OCI-LY1 (cell line): Measurements from ENCODE around the gene RAD52.

Source experiments
- CTCF ChIP-seq: fragments of 200-600 bp; sonication (generic), shearing (Covaris generic); IDR thresholded peaks from 2 replicates; pipeline ENCODE4 v1.5.1; 2017; ENCODE audit warnings: mild to moderate bottlenecking, antibody characterized with exemption, low read length, moderate library complexity, mixed read lengths
- EZH2 ChIP-seq: fragments of 200-600 bp; sonication (generic), shearing (Covaris generic); IDR thresholded peaks from 2 replicates; pipeline ENCODE4 v1.8.0; 2017; ENCODE audit warnings: borderline replicate concordance, mixed run types, mild to moderate bottlenecking, antibody characterized with exemption, low read length, moderate library complexity, mixed read lengths

DNA sequence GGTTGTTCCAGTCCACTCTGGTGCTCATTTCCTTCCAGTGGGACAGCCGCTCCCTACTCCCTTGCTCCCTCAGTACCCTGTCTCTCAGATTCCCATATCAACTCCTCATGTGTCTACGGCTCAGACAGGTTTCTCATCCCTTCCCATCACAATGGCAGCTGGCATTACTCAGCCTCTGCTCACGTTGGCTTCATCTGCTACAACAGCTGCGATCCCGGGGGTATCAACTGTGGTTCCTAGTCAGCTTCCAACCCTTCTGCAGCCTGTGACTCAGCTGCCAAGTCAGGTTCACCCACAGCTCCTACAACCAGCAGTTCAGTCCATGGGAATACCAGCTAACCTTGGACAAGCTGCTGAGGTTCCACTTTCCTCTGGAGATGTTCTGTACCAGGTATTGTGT, 69.9 kb downstream of the RAD52 start:
- no peak for TF ChIP-seq CTCF
- no peak for TF ChIP-seq EZH2
